HepG2 (cell line): ENCODE measurements around the gene STIP1. TPM values are rescaled to one million over a fixed set of nuclear protein-coding genes. Genes with fewer than 3 reads are reported as not detected.

ENCODE experiments used
- ATAC-seq: fragments of 200-7000 bp; cut with Tn5 transposase; 3 replicates; pipeline ENCODE4 v1.9.1; 2020; ENCODE audit warnings: mild to moderate bottlenecking, moderate library complexity
- BruUV-seq: library from RNA; stranded (reverse); fragments of 400-500 nt; replicated peaks from 2 replicates; lab custom pipeline; 2021; lab: Mats Ljungman, UMichigan
- CTCF ChIA-PET: fragments of 300-600 bp; formaldehyde crosslinking; extraction: SDS; loops from one replicate; lab custom pipeline; 2021; ENCODE audit warnings: low total read pairs, inconsistent platforms, low intra/inter-chr PET ratio; lab: Yijun Ruan, JAX
- POLR2A ChIA-PET: fragments of 350-600 bp; sonication (Branson Sonifier 250); formaldehyde crosslinking; loops from one replicate; lab custom pipeline; 2020; ENCODE audit warnings: antibody characterized with exemption, inconsistent platforms; lab: Yijun Ruan, JAX
- DNase-seq: peaks from one replicate; pipeline ENCODE4 v3.0.0-alpha.2; 2015; ENCODE audit warnings: low spot score
- FAIRE-seq: peaks from 3 replicates; lab custom pipeline; 2011; peaks lifted over from hg19 to GRCh38; lab: Jason Lieb, UNC
- H2AFZ ChIP-seq: one replicate; pipeline ENCODE4 v1.6.1; 2011; ENCODE audit warnings: low read length, inconsistent platforms
- H3K27ac ChIP-seq: fragments of 300-600 bp; 3 replicates; pipeline ENCODE4 v1.8.0; 2011; ENCODE audit warnings: mixed run types, mild to moderate bottlenecking, mixed read lengths, low read length, inconsistent platforms; ENCODE audit not compliant: insufficient read depth; ENCODE audit errors: extremely low read length
- H3K27me3 ChIP-seq, 2 experiments: fragments of 200-600 bp in 1 of 2; 2 replicates in 1 of 2; 3 replicates in 1 of 2; pipeline versions ENCODE4 v1.6.0 to v1.8.0; 2011; ENCODE audit warnings: low read length in 2 of 2, mild to moderate bottlenecking in 2 of 2, moderate library complexity in 2 of 2, inconsistent platforms in 1 of 2; ENCODE audit not compliant: insufficient read depth in 2 of 2, control insufficient read depth in 1 of 2
- H3K36me3 ChIP-seq, 2 experiments: fragments of 200-600 bp in 1 of 2; replicated peaks in 1 of 2; 2 replicates in 1 of 2; 3 replicates in 1 of 2; pipeline versions ENCODE4 v1.5.1 to v1.8.0; 2011; ENCODE audit warnings: low read length in 2 of 2, inconsistent platforms in 1 of 2; ENCODE audit not compliant: insufficient read depth in 2 of 2, control insufficient read depth in 1 of 2
- H3K4me1 ChIP-seq: 2 replicates; pipeline ENCODE4 v1.5.1; 2012; ENCODE audit warnings: low read length, inconsistent platforms; ENCODE audit not compliant: insufficient read depth
- H3K4me2 ChIP-seq: 2 replicates; pipeline ENCODE4 v1.6.0; 2011; ENCODE audit warnings: low read depth, low read length, inconsistent platforms
- H3K4me3 ChIP-seq, 3 experiments: fragments of 200-600 bp in 1 of 3; sonication (generic), shearing (Covaris generic) in 1 of 3; replicated peaks in 1 of 3; 2 replicates each; pipeline ENCODE4 v1.5.1; 2011 to 2016; ENCODE audit warnings: low read length in 3 of 3, inconsistent platforms in 2 of 3, low read depth in 2 of 3, mild to moderate bottlenecking in 2 of 3, control low read depth in 1 of 3, mixed read lengths in 1 of 3; ENCODE audit not compliant: insufficient read depth in 1 of 3
- H3K79me2 ChIP-seq: one replicate; pipeline ENCODE4 v1.6.1; 2011; ENCODE audit warnings: low read length, inconsistent platforms; ENCODE audit not compliant: insufficient read depth
- H3K9ac ChIP-seq: 2 replicates; pipeline ENCODE4 v1.6.0; 2011; ENCODE audit warnings: mild to moderate bottlenecking, low read depth, low read length, inconsistent platforms; ENCODE audit not compliant: insufficient read depth
- H3K9me3 ChIP-seq: 2 replicates; pipeline ENCODE4 v1.5.1; 2012; ENCODE audit warnings: mild to moderate bottlenecking, low read length
- H4K20me1 ChIP-seq: 2 replicates; pipeline ENCODE4 v1.6.0; 2011; ENCODE audit warnings: inconsistent platforms, mild to moderate bottlenecking, low read length, moderate library complexity; ENCODE audit not compliant: insufficient read depth
- CC2D1A ChIP-seq: sonication (generic); formaldehyde crosslinking; IDR thresholded peaks from 2 replicates; pipeline ENCODE4 v1.8.1; 2023; ENCODE audit warnings: mild to moderate bottlenecking, missing genetic modification reagents
- ERF ChIP-seq: IDR thresholded peaks from 2 replicates; pipeline ENCODE4 v1.6.1; 2018; ENCODE audit warnings: missing biosample characterization, missing genetic modification reagents
- HOXA5 ChIP-seq: sonication (generic); formaldehyde crosslinking; IDR thresholded peaks from 2 replicates; pipeline ENCODE4 v1.4.0; 2020; ENCODE audit warnings: missing genetic modification reagents
- KAT7 ChIP-seq: IDR thresholded peaks from 2 replicates; pipeline ENCODE4 v1.6.1; 2018; ENCODE audit warnings: borderline replicate concordance, missing compliant biosample characterization
- PRPF4 ChIP-seq: fragments of 200-400 bp; formaldehyde crosslinking; IDR thresholded peaks from 2 replicates; pipeline ENCODE4 v1.6.1; 2016; ENCODE audit warnings: low read length, low read depth; ENCODE audit not compliant: poor library complexity, severe bottlenecking
- RBAK ChIP-seq: sonication (generic); formaldehyde crosslinking; IDR thresholded peaks from 2 replicates; pipeline ENCODE4 v1.5.1; 2020; ENCODE audit warnings: mild to moderate bottlenecking, missing genetic modification reagents
- ZNF292 ChIP-seq: sonication (generic); formaldehyde crosslinking; IDR thresholded peaks from 2 replicates; pipeline ENCODE4 v1.8.1; 2022; ENCODE audit warnings: mild to moderate bottlenecking, low read depth, missing genetic modification reagents, borderline replicate concordance
- ZNF563 ChIP-seq: sonication (generic); formaldehyde crosslinking; IDR thresholded peaks from 2 replicates; pipeline ENCODE4 v1.8.0; 2022; ENCODE audit warnings: mild to moderate bottlenecking, moderate library complexity, missing genetic modification reagents
- ZNF879 ChIP-seq: sonication (generic); formaldehyde crosslinking; IDR thresholded peaks from 2 replicates; pipeline ENCODE4 v1.8.1; 2023; ENCODE audit warnings: missing genetic modification reagents
- WGBS: methylation state at CpG from one replicate; pipeline ENCODE4 v1.1.6; 2017; ENCODE audit warnings: low lambda C conversion rate; 5-methylcytosine and 5-hydroxymethylcytosine counted together
- in situ Hi-C: cut with HindIII; loops from 2 replicates; pipeline ENCODE4 v1.10.0; 2017; ENCODE audit warnings: low pct_unique_long_range_greater_than_20kb; ENCODE audit not compliant: extremely low pct_ligation_motif_present
- intact Hi-C: fragments of 100-400 bp; cut with micrococcal nuclease; formaldehyde crosslinking; loops from one replicate; pipeline ENCODE4 v1.10.0; 2022; ENCODE audit not compliant: unreplicated experiment
- polyA plus RNA-seq, 8 experiments: library from polyadenylated mRNA; depleted of rRNA in 3 of 8; stranded (reverse) in 7 of 8; unstranded in 1 of 8; fragments of >200 nt; fragmentation: Illumina TruSeq in 4 of 8; extraction: Trizol in 4 of 8; gene quantifications; 2 replicates each; pipeline versions ENCODE4 v1.2.1 to v1.2.3, GENCODE V29; 2011 to 2016; ENCODE audit warnings: low read depth in 4 of 8, missing spikeins in 1 of 8, mixed read lengths in 1 of 8; ENCODE audit not compliant: insufficient read depth in 1 of 8
- total RNA-seq, 5 experiments: library from RNA; depleted of rRNA; stranded (reverse); fragments of >200 nt; fragmentation: Illumina TruSeq; extraction: Trizol; gene quantifications; 2 replicates each; pipeline ENCODE4 v1.2.3, GENCODE V29; 2016; ENCODE audit warnings: low read depth in 1 of 5
- TF ChIP-seq, protein P1 (sequence below): fragments of 450-650 bp; IDR thresholded peaks from 2 replicates; pipeline ENCODE4 v1.6.1; 2016
- TF ChIP-seq, protein P2 (sequence below): sonication (generic); formaldehyde crosslinking; conservative IDR thresholded peaks from 2 replicates; pipeline ENCODE4 v1.8.1; 2023; ENCODE audit warnings: missing genetic modification reagents
- TF ChIP-seq, protein P3 (sequence below): sonication (generic); formaldehyde crosslinking; IDR thresholded peaks from 2 replicates; pipeline ENCODE4 v1.4.0; 2020; ENCODE audit warnings: missing genetic modification reagents, borderline replicate concordance
- TF ChIP-seq, protein P4 (sequence below): sonication (generic); formaldehyde crosslinking; IDR thresholded peaks from 2 replicates; pipeline ENCODE4 v1.4.0; 2020; ENCODE audit warnings: missing genetic modification reagents
- TF ChIP-seq, protein P5 (sequence below): sonication (generic); formaldehyde crosslinking; IDR thresholded peaks from 2 replicates; pipeline ENCODE4 v1.4.0; 2020; ENCODE audit warnings: mild to moderate bottlenecking, missing genetic modification reagents

Gene STIP1
- total and polyA plus RNA-seq, 2 of the 13 experiments (the other 11 are each of a cell fraction or from before 2014, with no cell fraction given), result 81.1 to 217 TPM

DNA sequence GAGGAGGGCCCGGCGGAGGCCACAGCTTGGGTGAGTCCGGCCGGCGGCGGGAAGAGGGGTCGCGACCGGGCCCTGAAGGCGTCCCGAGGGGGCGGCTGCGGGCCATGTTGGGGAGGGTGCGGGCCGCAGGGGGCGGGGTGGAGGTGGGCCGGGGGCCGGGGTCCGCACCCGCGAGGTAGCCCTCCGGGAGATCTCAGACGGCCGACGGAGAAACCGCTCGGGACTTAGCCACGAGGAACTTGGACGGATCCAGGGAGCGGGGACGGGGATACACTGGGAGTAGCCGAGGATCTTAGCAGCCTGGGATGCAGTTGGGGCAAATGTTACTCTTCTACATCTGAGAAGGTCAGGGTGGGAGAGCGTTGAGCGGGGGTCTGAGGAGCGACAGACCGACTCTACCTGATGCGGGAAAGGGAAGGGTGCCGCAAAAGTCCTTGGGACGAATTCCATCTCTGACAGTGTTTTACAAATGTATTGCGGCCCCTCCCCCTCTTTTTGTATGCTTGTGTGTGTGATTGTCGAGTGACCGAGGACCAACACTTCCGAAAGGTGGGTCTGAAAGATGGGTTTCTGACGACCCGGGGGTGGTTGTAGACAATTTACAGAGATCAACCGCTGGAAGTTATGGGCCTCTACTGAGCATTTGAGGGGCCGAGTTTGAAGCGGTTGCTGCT lies 658 bp downstream of the STIP1 start:
- Histone ChIP-seq H3K79me2 (peaks cover 11% of the 10 kb centered on the region), H3K27ac (no peak overlapping the region), H3K36me3 (peaks cover 3% of the 10 kb centered on the region in 2 experiments; a peak in 2 of 5 replicates), H2AFZ (no peak overlapping the region), H3K9ac (no peak overlapping the region), H3K27me3 (no peaks in the 10 kb centered on the region), H3K4me2 (no peak overlapping the region), H4K20me1 (peaks cover 19% of the 10 kb centered on the region), H3K4me1 (peaks cover 48% of the 10 kb centered on the region), H3K4me3 (no peak overlapping the region), H3K9me3 (no peaks in the 10 kb centered on the region)
- no TSS peak for BruUV-seq
- ATAC-seq (no peak), DNase-seq (no peak), FAIRE-seq (no peak)
- intact Hi-C loops, result loop anchor here (5.0 to 10.0 kb wide), 2 partner anchors 56 to 118 kb away; partner anchors contain the start of genes CATSPERZ, ESRRA and FKBP2
- CTCF ChIA-PET, result no interaction called here
- 0% methylated on average over 23 of the region's 48 CpGs for WGBS
- POLR2A ChIA-PET, result interaction anchor here (0.6 to 2.7 kb wide), 22 partner anchors 9 to 694 kb away, joined by 3 to 31 read pairs (median 6); partner anchors contain the start of genes BAD, ESRRA, FERMT3 and MACROD1
- in situ Hi-C loops, result no loop called here
- TF ChIP-seq PRPF4 (no peak), ZNF563 (CRISPR knock-in tag) (peak; percentile 53; the same call in 1 of the 2 replicates), ZNF879 (0 out of 2 replicates have a peak, but pooled peaks have one; percentile 47), ZNF292 (peak; percentile 10; the same call in 1 of the 2 replicates), RBAK (no peak), HOXA5 (CRISPR knock-in tag) (0 out of 2 replicates have a peak, but pooled peaks have one; percentile 26), KAT7 (CRISPR knock-in tag) (0 out of 2 replicates have a peak, but pooled peaks have one; percentile 8), ERF (CRISPR knock-in tag) (no peak), CC2D1A (CRISPR knock-in tag) (no peak)
- TF ChIP-seq, protein P1, sequence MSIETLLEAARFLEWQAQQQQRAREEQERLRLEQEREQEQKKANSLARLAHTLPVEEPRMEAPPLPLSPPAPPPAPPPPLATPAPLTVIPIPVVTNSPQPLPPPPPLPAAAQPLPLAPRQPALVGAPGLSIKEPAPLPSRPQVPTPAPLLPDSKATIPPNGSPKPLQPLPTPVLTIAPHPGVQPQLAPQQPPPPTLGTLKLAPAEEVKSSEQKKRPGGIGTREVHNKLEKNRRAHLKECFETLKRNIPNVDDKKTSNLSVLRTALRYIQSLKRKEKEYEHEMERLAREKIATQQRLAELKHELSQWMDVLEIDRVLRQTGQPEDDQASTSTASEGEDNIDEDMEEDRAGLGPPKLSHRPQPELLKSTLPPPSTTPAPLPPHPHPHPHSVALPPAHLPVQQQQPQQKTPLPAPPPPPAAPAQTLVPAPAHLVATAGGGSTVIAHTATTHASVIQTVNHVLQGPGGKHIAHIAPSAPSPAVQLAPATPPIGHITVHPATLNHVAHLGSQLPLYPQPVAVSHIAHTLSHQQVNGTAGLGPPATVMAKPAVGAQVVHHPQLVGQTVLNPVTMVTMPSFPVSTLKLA, result no peak
- TF ChIP-seq, protein P2, sequence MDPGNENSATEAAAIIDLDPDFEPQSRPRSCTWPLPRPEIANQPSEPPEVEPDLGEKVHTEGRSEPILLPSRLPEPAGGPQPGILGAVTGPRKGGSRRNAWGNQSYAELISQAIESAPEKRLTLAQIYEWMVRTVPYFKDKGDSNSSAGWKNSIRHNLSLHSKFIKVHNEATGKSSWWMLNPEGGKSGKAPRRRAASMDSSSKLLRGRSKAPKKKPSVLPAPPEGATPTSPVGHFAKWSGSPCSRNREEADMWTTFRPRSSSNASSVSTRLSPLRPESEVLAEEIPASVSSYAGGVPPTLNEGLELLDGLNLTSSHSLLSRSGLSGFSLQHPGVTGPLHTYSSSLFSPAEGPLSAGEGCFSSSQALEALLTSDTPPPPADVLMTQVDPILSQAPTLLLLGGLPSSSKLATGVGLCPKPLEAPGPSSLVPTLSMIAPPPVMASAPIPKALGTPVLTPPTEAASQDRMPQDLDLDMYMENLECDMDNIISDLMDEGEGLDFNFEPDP (CRISPR knock-in tag), result no peak
- TF ChIP-seq, protein P3, sequence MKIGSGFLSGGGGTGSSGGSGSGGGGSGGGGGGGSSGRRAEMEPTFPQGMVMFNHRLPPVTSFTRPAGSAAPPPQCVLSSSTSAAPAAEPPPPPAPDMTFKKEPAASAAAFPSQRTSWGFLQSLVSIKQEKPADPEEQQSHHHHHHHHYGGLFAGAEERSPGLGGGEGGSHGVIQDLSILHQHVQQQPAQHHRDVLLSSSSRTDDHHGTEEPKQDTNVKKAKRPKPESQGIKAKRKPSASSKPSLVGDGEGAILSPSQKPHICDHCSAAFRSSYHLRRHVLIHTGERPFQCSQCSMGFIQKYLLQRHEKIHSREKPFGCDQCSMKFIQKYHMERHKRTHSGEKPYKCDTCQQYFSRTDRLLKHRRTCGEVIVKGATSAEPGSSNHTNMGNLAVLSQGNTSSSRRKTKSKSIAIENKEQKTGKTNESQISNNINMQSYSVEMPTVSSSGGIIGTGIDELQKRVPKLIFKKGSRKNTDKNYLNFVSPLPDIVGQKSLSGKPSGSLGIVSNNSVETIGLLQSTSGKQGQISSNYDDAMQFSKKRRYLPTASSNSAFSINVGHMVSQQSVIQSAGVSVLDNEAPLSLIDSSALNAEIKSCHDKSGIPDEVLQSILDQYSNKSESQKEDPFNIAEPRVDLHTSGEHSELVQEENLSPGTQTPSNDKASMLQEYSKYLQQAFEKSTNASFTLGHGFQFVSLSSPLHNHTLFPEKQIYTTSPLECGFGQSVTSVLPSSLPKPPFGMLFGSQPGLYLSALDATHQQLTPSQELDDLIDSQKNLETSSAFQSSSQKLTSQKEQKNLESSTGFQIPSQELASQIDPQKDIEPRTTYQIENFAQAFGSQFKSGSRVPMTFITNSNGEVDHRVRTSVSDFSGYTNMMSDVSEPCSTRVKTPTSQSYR (CRISPR knock-in tag), result peak; percentile 38; the same call in 1 of the 2 replicates
- TF ChIP-seq, protein P4, sequence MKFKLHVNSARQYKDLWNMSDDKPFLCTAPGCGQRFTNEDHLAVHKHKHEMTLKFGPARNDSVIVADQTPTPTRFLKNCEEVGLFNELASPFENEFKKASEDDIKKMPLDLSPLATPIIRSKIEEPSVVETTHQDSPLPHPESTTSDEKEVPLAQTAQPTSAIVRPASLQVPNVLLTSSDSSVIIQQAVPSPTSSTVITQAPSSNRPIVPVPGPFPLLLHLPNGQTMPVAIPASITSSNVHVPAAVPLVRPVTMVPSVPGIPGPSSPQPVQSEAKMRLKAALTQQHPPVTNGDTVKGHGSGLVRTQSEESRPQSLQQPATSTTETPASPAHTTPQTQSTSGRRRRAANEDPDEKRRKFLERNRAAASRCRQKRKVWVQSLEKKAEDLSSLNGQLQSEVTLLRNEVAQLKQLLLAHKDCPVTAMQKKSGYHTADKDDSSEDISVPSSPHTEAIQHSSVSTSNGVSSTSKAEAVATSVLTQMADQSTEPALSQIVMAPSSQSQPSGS (CRISPR knock-in tag), result no peak
- TF ChIP-seq, protein P5, sequence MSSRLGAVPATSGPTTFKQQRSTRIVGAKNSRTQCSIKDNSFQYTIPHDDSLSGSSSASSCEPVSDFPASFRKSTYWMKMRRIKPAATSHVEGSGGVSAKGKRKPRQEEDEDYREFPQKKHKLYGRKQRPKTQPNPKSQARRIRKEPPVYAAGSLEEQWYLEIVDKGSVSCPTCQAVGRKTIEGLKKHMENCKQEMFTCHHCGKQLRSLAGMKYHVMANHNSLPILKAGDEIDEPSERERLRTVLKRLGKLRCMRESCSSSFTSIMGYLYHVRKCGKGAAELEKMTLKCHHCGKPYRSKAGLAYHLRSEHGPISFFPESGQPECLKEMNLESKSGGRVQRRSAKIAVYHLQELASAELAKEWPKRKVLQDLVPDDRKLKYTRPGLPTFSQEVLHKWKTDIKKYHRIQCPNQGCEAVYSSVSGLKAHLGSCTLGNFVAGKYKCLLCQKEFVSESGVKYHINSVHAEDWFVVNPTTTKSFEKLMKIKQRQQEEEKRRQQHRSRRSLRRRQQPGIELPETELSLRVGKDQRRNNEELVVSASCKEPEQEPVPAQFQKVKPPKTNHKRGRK, result no peak
